ENCODE data around the gene PDC. TPM values are rescaled to one million over a fixed set of nuclear protein-coding genes. Genes with fewer than 3 reads are reported as not detected.
"Not testable (repeated sequence)": the region's sequence is repeated elsewhere in the genome, so short reads cannot be mapped to it uniquely, and the experiment has no call there.

Gene PDC
- total RNA-seq, 2 experiments from 2014 or later, result not detected

DNA sequence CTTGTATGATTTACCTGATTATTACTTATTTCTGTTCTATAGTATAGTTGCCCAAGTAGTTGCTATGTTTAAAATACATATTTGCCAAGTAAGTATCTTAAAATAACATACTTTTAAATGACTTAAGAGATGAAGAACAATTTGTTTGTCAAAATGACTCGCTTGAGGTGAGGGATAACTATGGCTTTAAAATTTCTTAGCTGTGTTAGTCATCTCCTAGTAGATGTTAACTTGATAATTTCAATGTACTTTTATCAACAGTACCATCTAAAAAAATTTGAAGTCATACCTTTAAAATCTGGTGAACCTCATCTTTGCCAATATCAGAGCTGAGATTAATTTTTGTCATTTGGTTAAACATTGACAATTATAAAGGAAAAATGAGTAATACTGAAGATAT is 47.6 kb downstream of the PDC start:
- ChIA-PET CTCF (no interaction called here), POLR2A (no interaction called here)

DNA sequence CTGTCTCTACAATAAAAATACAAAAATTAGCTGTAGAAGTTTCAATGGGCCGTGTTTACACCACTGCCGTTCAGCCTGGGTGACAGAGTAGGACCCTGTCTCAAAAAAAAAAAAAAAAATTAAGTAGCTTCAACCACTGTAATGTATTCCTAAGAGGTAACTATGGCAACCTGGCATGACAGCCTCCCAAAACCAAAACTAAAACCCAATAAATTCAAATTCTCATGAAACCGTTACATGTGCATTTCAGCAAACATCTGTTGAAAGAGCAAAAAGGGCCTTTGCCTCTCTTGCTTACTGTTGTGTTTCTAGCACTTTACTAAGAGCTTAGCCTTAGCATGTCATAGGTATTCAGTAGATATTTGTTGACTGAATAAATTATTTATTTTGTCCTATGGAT is 51.8 kb downstream of the PDC start:
- POLR2A ChIA-PET, result no interaction called here
- CTCF ChIA-PET, result no interaction called here

- CTCF ChIA-PET, result interaction anchor here (0.7 to 1.8 kb wide), 2 partner anchors 30 to 582 kb away, joined by 3 to 4 read pairs; partner anchors contain the start of gene TPR
- POLR2A ChIA-PET, result no interaction called here
These were observed 56.4 kb downstream of the PDC start for GRCh38 chr1:186404454-186405051.

- POLR2A ChIA-PET, result no interaction called here
- CTCF ChIA-PET, result no interaction called here
These were observed 57.3 kb downstream of the PDC start for GRCh38 chr1:186403632-186404031.

GRCh38 chr1:186401446-186401845 is 59.5 kb downstream of the PDC start:
- POLR2A ChIA-PET, CTCF ChIA-PET: not testable (repeated sequence)

Other genes with a start within 250 kb of the PDC start
- under 1 TPM in 1 of 2 experiments, not detected in 1; 0.04 TPM for gene PRG4, start 164.8 kb downstream of the PDC start, total RNA-seq
- 100 to 1,000 TPM; 114 to 119 TPM for gene TPR, start 85.9 kb downstream of the PDC start, total RNA-seq
- gene ODR4, start 85.3 kb downstream of the PDC start, total RNA-seq, result 10 to 100 TPM; 14.7 to 14.8 TPM
- gene PTGS2, start 219.3 kb upstream of the PDC start, total RNA-seq, result 1 to 10 TPM; 1.1 to 1.2 TPM